ENCODE results near the gene TLX2.

- TF ChIP-seq CTCF (IDR thresholded peaks at IDR 0.05) (no peak), EP300 (IDR thresholded peaks at IDR 0.05) (no peak), POLR2A (IDR thresholded peaks at IDR 0.05) (no peak), POLR2AphosphoS5 (IDR thresholded peaks at IDR 0.05) (no peak)
Observed at GRCh38 chr2:74556159-74556558, 41.9 kb downstream of the TLX2 start.
